GM21360 (cell line): ENCODE measurements around the gene UBE2V1.
"Not testable (repeated sequence)": the region's sequence is repeated elsewhere in the genome, so short reads cannot be mapped to it uniquely, and the experiment has no call there.

Source experiments
- ATAC-seq: cut with Tn5 transposase; IDR thresholded peaks from one replicate; pipeline ENCODE4 v1.9.1; 2021; ENCODE audit warnings: mild to moderate bottlenecking, moderate library complexity; ENCODE audit not compliant: unreplicated experiment

The UBE2V1 gene

GRCh38 chr20:50115591-50116367, 2.8 kb upstream of the UBE2V1 start:
- ATAC-seq, result peak; percentile 75

GRCh38 chr20:50115041-50115512, 2.1 kb upstream of the UBE2V1 start:
- ATAC-seq, result no peak

GRCh38 chr20:50113420-50114224, 672 bp upstream of the UBE2V1 start:
- no peak for ATAC-seq

GRCh38 chr20:50111829-50112495, 988 bp downstream of the UBE2V1 start:
- ATAC-seq, result no peak

- ATAC-seq, result no peak
Observed at GRCh38 chr20:50111120-50111828, 1.7 kb downstream of the UBE2V1 start.

GRCh38 chr20:50110141-50111047, 2.6 kb downstream of the UBE2V1 start:
- no peak for ATAC-seq

- ATAC-seq, result no peak
Observed at GRCh38 chr20:50108556-50109235, 4.3 kb downstream of the UBE2V1 start.

- no peak for ATAC-seq
Observed at GRCh38 chr20:50107796-50108331, 5.1 kb downstream of the UBE2V1 start.

GRCh38 chr20:50107086-50107660, 5.8 kb downstream of the UBE2V1 start:
- no peak for ATAC-seq

GRCh38 chr20:50106669-50107068, 6.3 kb downstream of the UBE2V1 start:
- not testable (repeated sequence) for ATAC-seq

- ATAC-seq, result not testable (repeated sequence)
Observed at GRCh38 chr20:50103464-50104107, 9.4 kb downstream of the UBE2V1 start.

- not testable (repeated sequence) for ATAC-seq
Observed at GRCh38 chr20:50102551-50102950, 10.4 kb downstream of the UBE2V1 start.

GRCh38 chr20:50101887-50102286, 11.1 kb downstream of the UBE2V1 start:
- no peak for ATAC-seq

GRCh38 chr20:50101281-50101680, 11.7 kb downstream of the UBE2V1 start:
- ATAC-seq, result no peak

GRCh38 chr20:50100552-50100951, 12.4 kb downstream of the UBE2V1 start:
- no peak for ATAC-seq

- ATAC-seq, result no peak
Observed at GRCh38 chr20:50099565-50099991, 13.4 kb downstream of the UBE2V1 start.

GRCh38 chr20:50099113-50099512, 13.8 kb downstream of the UBE2V1 start:
- no peak for ATAC-seq

GRCh38 chr20:50098259-50098658, 14.7 kb downstream of the UBE2V1 start:
- ATAC-seq, result no peak
